ENCODE data around the gene AOAH.

AOAH gene

GRCh38 chr7:36640682-36641081 is 83.6 kb downstream of the AOAH start:
- DNase-seq (ENCODE audit: low read depth) = no peak
- no peak overlapping the region for H3K4me3 ChIP-seq (ENCODE audit: low read length)
- TF ChIP-seq CTCF (conservative IDR thresholded peaks at IDR 0.05; ENCODE audit: low read length) = no peak

- no peak overlapping the region for H3K4me3 ChIP-seq (ENCODE audit: low read length)
- no peak for DNase-seq (ENCODE audit: low read depth)
- TF ChIP-seq CTCF (conservative IDR thresholded peaks at IDR 0.05; ENCODE audit: low read length) = no peak
These were observed 84.5 kb downstream of the AOAH start for GRCh38 chr7:36639826-36640225.

- H3K4me3 ChIP-seq (ENCODE audit: low read length) = no peak overlapping the region
- DNase-seq (ENCODE audit: low read depth) = no peak
- no peak for TF ChIP-seq CTCF (conservative IDR thresholded peaks at IDR 0.05; ENCODE audit: low read length)
These were observed 85.6 kb downstream of the AOAH start for GRCh38 chr7:36638586-36639263.

GRCh38 chr7:36638140-36638539 is 86.2 kb downstream of the AOAH start:
- no peak for TF ChIP-seq CTCF (conservative IDR thresholded peaks at IDR 0.05; ENCODE audit: low read length)
- no peak for DNase-seq (ENCODE audit: low read depth)
- H3K4me3 ChIP-seq (ENCODE audit: low read length) = no peak overlapping the region

GRCh38 chr7:36637417-36637816 is 86.9 kb downstream of the AOAH start:
- no peak for TF ChIP-seq CTCF (conservative IDR thresholded peaks at IDR 0.05; ENCODE audit: low read length)
- DNase-seq (ENCODE audit: low read depth) = no peak
- no peak overlapping the region for H3K4me3 ChIP-seq (ENCODE audit: low read length)

GRCh38 chr7:36636126-36636525 is 88.2 kb downstream of the AOAH start:
- no peak for DNase-seq (ENCODE audit: low read depth)
- H3K4me3 ChIP-seq (ENCODE audit: low read length) = no peak overlapping the region
- TF ChIP-seq CTCF (conservative IDR thresholded peaks at IDR 0.05; ENCODE audit: low read length) = no peak

GRCh38 chr7:36635091-36635490 is 89.2 kb downstream of the AOAH start:
- DNase-seq (ENCODE audit: low read depth) = no peak
- no peak overlapping the region for H3K4me3 ChIP-seq (ENCODE audit: low read length)
- TF ChIP-seq CTCF (conservative IDR thresholded peaks at IDR 0.05; ENCODE audit: low read length) = no peak

All from AG10803 (cell line).